ENCODE results near the gene MXRA8.

MXRA8 gene, protein sequence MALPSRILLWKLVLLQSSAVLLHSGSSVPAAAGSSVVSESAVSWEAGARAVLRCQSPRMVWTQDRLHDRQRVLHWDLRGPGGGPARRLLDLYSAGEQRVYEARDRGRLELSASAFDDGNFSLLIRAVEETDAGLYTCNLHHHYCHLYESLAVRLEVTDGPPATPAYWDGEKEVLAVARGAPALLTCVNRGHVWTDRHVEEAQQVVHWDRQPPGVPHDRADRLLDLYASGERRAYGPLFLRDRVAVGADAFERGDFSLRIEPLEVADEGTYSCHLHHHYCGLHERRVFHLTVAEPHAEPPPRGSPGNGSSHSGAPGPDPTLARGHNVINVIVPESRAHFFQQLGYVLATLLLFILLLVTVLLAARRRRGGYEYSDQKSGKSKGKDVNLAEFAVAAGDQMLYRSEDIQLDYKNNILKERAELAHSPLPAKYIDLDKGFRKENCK

DNA sequence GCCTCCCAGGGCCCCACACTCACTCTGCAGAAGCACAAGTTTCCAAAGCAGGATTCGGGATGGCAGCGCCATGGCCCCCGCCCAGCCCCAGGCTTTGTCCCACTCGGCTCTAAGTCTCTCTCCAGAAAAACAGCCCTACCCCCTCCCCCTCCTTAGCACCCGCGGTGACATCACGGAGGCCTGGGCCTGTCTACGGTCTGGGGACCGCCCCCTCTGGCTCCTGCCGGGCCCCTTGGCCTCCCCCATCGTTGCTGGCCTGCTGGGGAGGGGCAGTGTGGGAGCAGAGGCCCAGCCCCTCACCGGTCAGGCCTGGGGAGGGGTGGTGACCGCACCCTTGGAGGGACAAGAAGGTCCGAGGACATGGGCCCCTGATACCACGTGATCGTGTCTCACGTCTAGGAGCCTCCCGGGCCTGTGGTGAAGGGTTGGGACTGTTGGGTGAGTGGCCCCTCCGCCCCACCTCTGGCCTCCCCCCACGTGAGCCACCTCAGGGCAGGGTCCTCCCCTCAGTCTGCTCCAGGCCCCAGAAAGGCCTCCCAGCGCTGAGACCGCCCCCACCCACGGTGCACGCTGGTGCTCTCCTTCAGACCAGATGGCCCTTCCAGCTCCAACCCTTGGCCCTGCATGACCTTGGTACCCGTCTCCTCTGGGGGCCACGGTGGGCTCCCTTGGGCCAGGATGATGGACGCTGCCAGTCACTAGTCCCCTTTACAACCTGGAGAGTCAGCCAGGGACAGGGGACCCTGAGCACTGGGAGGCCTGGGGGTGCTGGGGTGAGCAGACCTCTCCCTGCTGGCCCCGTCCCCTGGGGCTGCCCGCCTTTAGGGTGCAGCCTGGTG, at the start of gene MXRA8:
TSS of gene MXRA8 (minus strand) at position 123 of the 839 bp plus-strand sequence. CDS start at position 72, 51 bp downstream.
- ATAC-seq (ENCODE audit: insufficient read depth, low read depth) (no peak), DNase-seq (no peak)
- Histone ChIP-seq H3K9me3 (ENCODE audit: insufficient read depth, low read length, severe bottlenecking) (no peaks in the 10 kb centered on the region), H3K27ac (ENCODE audit: low read length) (no peak within 1 kb of the TSS), H3K4me2 (ENCODE audit: insufficient read depth, low read length) (no peak within 1 kb of the TSS), H3K79me2 (ENCODE audit: insufficient read depth, low read length) (no peaks in the 10 kb centered on the region), H3K4me3 (ENCODE audit: low read depth in 1 of 2, low read length in 2 of 2) (no peak within 1 kb of the TSS), H3K9ac (ENCODE audit: low read depth, low read length) (no peak within 1 kb of the TSS), H3K4me1 (ENCODE audit: insufficient read depth, low read length) (no peaks in the 10 kb centered on the region), H4K20me1 (ENCODE audit: insufficient read depth, low read length) (0 out of 2 replicates have a peak, but pooled peaks cover 4% of the 10 kb centered on the region), H2AFZ (ENCODE audit: low read depth, low read length) (no peak within 1 kb of the TSS), H3K36me3 (ENCODE audit: insufficient read depth, low read length) (no peaks in the 10 kb centered on the region), H3K27me3 (ENCODE audit: insufficient read depth, low read length, poor library complexity) (no peaks in the 10 kb centered on the region)
- TF ChIP-seq, protein P1, sequence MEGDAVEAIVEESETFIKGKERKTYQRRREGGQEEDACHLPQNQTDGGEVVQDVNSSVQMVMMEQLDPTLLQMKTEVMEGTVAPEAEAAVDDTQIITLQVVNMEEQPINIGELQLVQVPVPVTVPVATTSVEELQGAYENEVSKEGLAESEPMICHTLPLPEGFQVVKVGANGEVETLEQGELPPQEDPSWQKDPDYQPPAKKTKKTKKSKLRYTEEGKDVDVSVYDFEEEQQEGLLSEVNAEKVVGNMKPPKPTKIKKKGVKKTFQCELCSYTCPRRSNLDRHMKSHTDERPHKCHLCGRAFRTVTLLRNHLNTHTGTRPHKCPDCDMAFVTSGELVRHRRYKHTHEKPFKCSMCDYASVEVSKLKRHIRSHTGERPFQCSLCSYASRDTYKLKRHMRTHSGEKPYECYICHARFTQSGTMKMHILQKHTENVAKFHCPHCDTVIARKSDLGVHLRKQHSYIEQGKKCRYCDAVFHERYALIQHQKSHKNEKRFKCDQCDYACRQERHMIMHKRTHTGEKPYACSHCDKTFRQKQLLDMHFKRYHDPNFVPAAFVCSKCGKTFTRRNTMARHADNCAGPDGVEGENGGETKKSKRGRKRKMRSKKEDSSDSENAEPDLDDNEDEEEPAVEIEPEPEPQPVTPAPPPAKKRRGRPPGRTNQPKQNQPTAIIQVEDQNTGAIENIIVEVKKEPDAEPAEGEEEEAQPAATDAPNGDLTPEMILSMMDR (IDR thresholded peaks at IDR 0.05; ENCODE audit: borderline replicate concordance, extremely low read depth, low read length, poor library complexity, severe bottlenecking), result no peak
- no peak for TF ChIP-seq EZH2 (IDR thresholded peaks at IDR 0.05; ENCODE audit: borderline replicate concordance, low read depth, low read length, severe bottlenecking)

DNA sequence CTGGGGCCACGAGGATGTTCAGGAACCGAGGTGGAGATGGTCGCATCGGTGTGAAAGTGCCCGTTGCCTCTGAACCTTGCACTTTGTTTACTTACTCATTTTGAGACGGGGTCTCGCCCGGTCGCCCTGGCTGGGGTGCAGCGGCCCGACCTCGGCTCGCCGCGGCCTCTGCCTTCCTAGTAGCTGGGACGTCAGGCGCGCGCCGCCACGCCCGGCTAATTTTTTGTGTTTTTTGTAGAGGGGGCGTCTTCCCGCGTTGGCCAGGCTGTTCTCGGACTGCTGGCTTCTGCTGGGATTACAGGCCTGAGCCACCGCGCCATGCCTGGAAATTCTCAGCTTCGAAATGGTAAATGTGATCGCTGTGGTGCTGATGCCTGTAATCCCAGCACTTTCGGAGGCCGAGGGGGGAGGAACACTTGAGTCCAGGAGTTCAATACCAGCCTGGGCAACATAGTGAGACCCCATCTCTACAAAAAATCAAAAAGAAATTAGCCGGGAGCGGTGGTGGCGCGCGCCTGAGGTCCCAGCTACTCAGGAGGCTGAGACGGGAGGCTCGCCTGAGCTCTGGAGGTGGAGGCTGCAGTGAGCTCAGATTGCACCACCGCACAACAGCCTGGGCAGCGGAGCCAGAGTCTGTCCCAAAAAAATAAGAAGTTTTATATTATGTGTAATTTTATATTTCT, 49.4 kb upstream of the MXRA8 start:
- no peak for DNase-seq
- Histone ChIP-seq H3K9ac (ENCODE audit: low read depth, low read length) (peak overlapping the region; percentile 97), H4K20me1 (ENCODE audit: insufficient read depth, low read length) (peaks cover 22% of the 10 kb centered on the region; the same call in 1 of the 2 replicates), H3K4me1 (ENCODE audit: insufficient read depth, low read length) (peaks cover 40% of the 10 kb centered on the region), H3K27ac (ENCODE audit: low read length) (peak overlapping the region; percentile 91), H3K4me3 (ENCODE audit: low read depth in 1 of 2, low read length in 2 of 2) (peak overlapping the region; percentile 62 to 84), H2AFZ (ENCODE audit: low read depth, low read length) (peak overlapping the region; percentile 89), H3K27me3 (ENCODE audit: insufficient read depth, low read length, poor library complexity) (no peaks in the 10 kb centered on the region), H3K79me2 (ENCODE audit: insufficient read depth, low read length) (peaks cover 58% of the 10 kb centered on the region), H3K36me3 (ENCODE audit: insufficient read depth, low read length) (peaks cover 42% of the 10 kb centered on the region), H3K9me3 (ENCODE audit: insufficient read depth, low read length, severe bottlenecking) (no peaks in the 10 kb centered on the region), H3K4me2 (ENCODE audit: insufficient read depth, low read length) (peak overlapping the region; percentile 96)
- TF ChIP-seq EZH2 (IDR thresholded peaks at IDR 0.05; ENCODE audit: borderline replicate concordance, low read depth, low read length, severe bottlenecking), result no peak
- TF ChIP-seq, protein P1 (IDR thresholded peaks at IDR 0.05; ENCODE audit: borderline replicate concordance, extremely low read depth, low read length, poor library complexity, severe bottlenecking), result no peak
- ATAC-seq (ENCODE audit: insufficient read depth, low read depth), result peak; percentile 3; the same call in 1 of the 3 replicates

DNA sequence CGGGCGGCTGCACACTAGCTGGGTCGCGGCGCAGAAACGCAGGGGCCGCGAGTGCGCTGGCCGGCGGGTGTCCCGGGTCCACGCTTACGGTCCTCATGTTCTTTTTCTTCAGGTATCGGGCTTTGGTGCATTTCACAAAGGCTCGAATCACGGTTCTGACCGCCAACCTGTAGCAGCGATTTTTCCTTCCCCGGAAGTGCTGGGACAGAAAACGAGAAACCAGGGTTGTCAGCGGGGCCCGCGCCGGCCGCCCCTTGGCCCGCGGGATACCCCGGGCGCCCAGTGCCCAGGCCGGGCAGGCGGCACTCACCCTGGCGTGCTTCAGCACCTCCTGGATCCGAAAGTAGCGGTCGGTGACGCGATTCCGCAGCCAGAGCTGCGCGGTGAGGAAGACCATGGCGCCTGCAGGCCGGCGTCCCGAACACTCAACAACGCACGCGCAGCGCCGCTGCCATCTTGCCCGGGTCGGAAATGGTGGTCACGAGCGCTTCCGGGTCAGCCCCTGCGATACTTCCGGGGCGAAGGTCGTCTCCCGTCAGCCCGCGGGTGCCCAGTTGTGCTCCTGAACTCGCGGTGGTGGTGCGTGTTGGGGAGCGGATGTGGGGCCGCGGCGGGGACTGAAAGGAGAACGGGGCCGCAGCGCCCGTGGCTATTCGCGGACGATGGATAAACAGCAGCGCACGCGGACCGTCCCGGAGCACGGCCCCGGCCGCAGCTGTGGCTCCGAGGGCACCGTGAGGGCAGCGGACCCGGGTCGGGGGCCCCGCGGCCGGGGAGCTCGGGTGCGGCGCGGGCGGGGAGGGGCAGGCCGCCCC, 48.7 kb upstream of the MXRA8 start, which contains the start of gene MRPL20:
TSS of gene MRPL20 (minus strand) at position 473 of the 815 bp plus-strand sequence. CDS start at position 397, 76 bp downstream.
- Histone ChIP-seq H4K20me1 (ENCODE audit: insufficient read depth, low read length) (peaks cover 27% of the 10 kb centered on the region; the same call in 1 of the 2 replicates), H3K27ac (ENCODE audit: low read length) (peak within 1 kb of the TSS; percentile 91), H2AFZ (ENCODE audit: low read depth, low read length) (peak within 1 kb of the TSS; percentile 89), H3K4me3 (ENCODE audit: low read depth in 1 of 2, low read length in 2 of 2) (peak within 1 kb of the TSS; percentile 62 to 84), H3K4me1 (ENCODE audit: insufficient read depth, low read length) (peaks cover 45% of the 10 kb centered on the region), H3K36me3 (ENCODE audit: insufficient read depth, low read length) (peaks cover 49% of the 10 kb centered on the region), H3K4me2 (ENCODE audit: insufficient read depth, low read length) (peak within 1 kb of the TSS; percentile 96), H3K79me2 (ENCODE audit: insufficient read depth, low read length) (peaks cover 65% of the 10 kb centered on the region), H3K9ac (ENCODE audit: low read depth, low read length) (peak within 1 kb of the TSS; percentile 97), H3K27me3 (ENCODE audit: insufficient read depth, low read length, poor library complexity) (no peaks in the 10 kb centered on the region), H3K9me3 (ENCODE audit: insufficient read depth, low read length, severe bottlenecking) (no peaks in the 10 kb centered on the region)
- DNase-seq, result peak; percentile 96
- ATAC-seq (ENCODE audit: insufficient read depth, low read depth), result peak; percentile 94
- no peak for TF ChIP-seq EZH2 (IDR thresholded peaks at IDR 0.05; ENCODE audit: borderline replicate concordance, low read depth, low read length, severe bottlenecking)
- TF ChIP-seq, protein P1 (IDR thresholded peaks at IDR 0.05; ENCODE audit: borderline replicate concordance, extremely low read depth, low read length, poor library complexity, severe bottlenecking), result no peak

Measured in DND-41 (cell line).